T-cell (primary cell): ENCODE measurements around the gene ABCC1. TPM values are rescaled to one million over a fixed set of nuclear protein-coding genes. Genes with fewer than 3 reads are reported as not detected.

Experiments used
- ATAC-seq, 4 experiments: fragments of 200-7000 bp in 3 of 4; fragments of 150-1000 bp in 1 of 4; cut with Tn5 transposase; replicated peaks in 1 of 4; 1 replicate in 3 of 4; 2 replicates in 1 of 4; pipeline ENCODE4 v1.10.0; 2021; ENCODE audit warnings: moderate library complexity in 3 of 4, mild to moderate bottlenecking in 2 of 4, moderate number of reproducible peaks in 1 of 4
- CTCF ChIA-PET, 2 donors: fragments of 300-600 bp; sonication (Branson Sonifier 250); formaldehyde crosslinking; loops; one replicate each; lab custom pipeline; 2022; ENCODE audit warnings: antibody characterized with exemption in 2 of 2; lab: Charles Lee
- POLR2A ChIA-PET, 2 donors: fragments of 300-600 bp; sonication (Branson Sonifier 250); formaldehyde crosslinking; loops; one replicate each; lab custom pipeline; 2022; ENCODE audit warnings: antibody characterized with exemption in 2 of 2; lab: Charles Lee
- DNase-seq, 35 experiments: peaks; one replicate each; pipeline versions ENCODE4 v3.0.0 to v3.0.0-alpha.2; 2013 to 2023
- H3K27ac ChIP-seq: one replicate; pipeline ENCODE4 v1.5.1; 2013; ENCODE audit warnings: low read length
- H3K27me3 ChIP-seq, 2 experiments: replicated peaks in 1 of 2; 1 replicate in 1 of 2; 2 replicates in 1 of 2; pipeline versions ENCODE4 v1.6.1 to v1.7.0; 2013; ENCODE audit warnings: low read length in 1 of 2, mixed read lengths in 1 of 2; ENCODE audit not compliant: control insufficient read depth in 2 of 2, insufficient read depth in 2 of 2; ENCODE audit errors: extremely low read depth in 1 of 2
- H3K36me3 ChIP-seq, 2 donors: 1 replicate in 1 of 2; 2 replicates in 1 of 2; pipeline versions ENCODE4 v1.6.1 to v1.7.0; 2013; ENCODE audit warnings: low read length in 1 of 2; ENCODE audit not compliant: control insufficient read depth in 2 of 2, insufficient read depth in 1 of 2; ENCODE audit errors: extremely low read depth in 1 of 2
- H3K4me1 ChIP-seq, 2 experiments: 1 replicate in 1 of 2; 2 replicates in 1 of 2; pipeline versions ENCODE4 v1.6.1 to v1.7.0; 2013; ENCODE audit warnings: low read length in 2 of 2, mixed read lengths in 1 of 2; ENCODE audit not compliant: insufficient read depth in 2 of 2, control insufficient read depth in 1 of 2; ENCODE audit errors: extremely low read depth in 1 of 2
- H3K4me3 ChIP-seq, 2 donors: 1 replicate in 1 of 2; 2 replicates in 1 of 2; pipeline versions ENCODE4 v1.5.1 to v1.7.0; 2013; ENCODE audit warnings: mild to moderate bottlenecking in 2 of 2, low read length in 1 of 2, moderate library complexity in 1 of 2; ENCODE audit not compliant: control insufficient read depth in 1 of 2; ENCODE audit errors: extremely low read depth in 1 of 2
- H3K9me3 ChIP-seq: 2 replicates; pipeline ENCODE4 v1.7.0; 2013
- H3K27ac Mint-ChIP-seq, 2 donors: one replicate each; pipeline ENCODE4 v1.8.0; 2020 to 2021; ENCODE audit warnings: mild to moderate bottlenecking in 2 of 2, mixed read lengths in 2 of 2
- H3K27me3 Mint-ChIP-seq, 2 donors: one replicate each; pipeline ENCODE4 v1.8.0; 2021 to 2022; ENCODE audit warnings: mixed read lengths in 2 of 2
- H3K36me3 Mint-ChIP-seq: one replicate; pipeline ENCODE4 v1.8.0; 2021; ENCODE audit warnings: mixed read lengths
- H3K4me1 Mint-ChIP-seq, 3 donors: one replicate each; pipeline ENCODE4 v1.8.0; 2020 to 2022; ENCODE audit warnings: mixed read lengths in 3 of 3, mild to moderate bottlenecking in 1 of 3
- H3K4me3 Mint-ChIP-seq, 3 donors: one replicate each; pipeline ENCODE4 v1.8.0; 2020 to 2022; ENCODE audit warnings: mild to moderate bottlenecking in 3 of 3, mixed read lengths in 3 of 3, moderate library complexity in 3 of 3
- H3K9me3 Mint-ChIP-seq, 3 donors: one replicate each; pipeline ENCODE4 v1.8.0; 2020 to 2022; ENCODE audit warnings: mixed read lengths in 3 of 3
- WGBS: methylation state at CpG from one replicate; pipeline ENCODE4 v1.1.5; 2013; ENCODE audit warnings: missing lambda C conversion rate; ENCODE audit not compliant: insufficient coverage; 5-methylcytosine and 5-hydroxymethylcytosine counted together
- total RNA-seq, 35 experiments: library from RNA in 6 of 35; stranded (reverse) in 6 of 35; fragments of 120-200 nt in 1 of 35; gene quantifications; one replicate each; pipeline versions ENCODE4 v1.2.1 to v1.2.4 and lab custom pipeline; 2013 to 2026

ABCC1 gene
- total RNA-seq, 5 donors from 2014 or later (not counting 1 experiment from before 2014, with no cell fraction given) = 59.4 to 68.1 (median 63.0) TPM

- H3K36me3 ChIP-seq = peaks cover 4 to 87% of the 10 kb centered on the region in 2 donors
- H3K4me3 ChIP-seq = no peak overlapping the region
- DNase-seq (no peak), ATAC-seq (no peak)
- H3K9me3 Mint-ChIP-seq = no peaks in the 10 kb centered on the region
- no peaks in the 10 kb centered on the region for H3K27me3 Mint-ChIP-seq
- H3K4me1 ChIP-seq = no peaks in the 10 kb centered on the region
- 100% methylated on average over 3 of the region's 6 CpGs for WGBS
- H3K4me3 Mint-ChIP-seq = peak overlapping the region in 1 of 3 donors; percentile 1
- CTCF ChIA-PET = interaction anchor here in 1 of 2 donors (0.6 kb wide), 1 partner anchor 109 kb away, joined by 3 read pairs; no protein-coding TSS in a partner anchor
- H3K27me3 ChIP-seq = no peaks in the 10 kb centered on the region
- peaks cover 0 to 9% (median 0%) of the 10 kb centered on the region in 3 donors for H3K4me1 Mint-ChIP-seq
- peaks cover 58% of the 10 kb centered on the region for H3K36me3 Mint-ChIP-seq
- H3K9me3 ChIP-seq = no peaks in the 10 kb centered on the region
- POLR2A ChIA-PET = interaction anchor here (0.5 to 0.6 kb wide), 2 partner anchors 8 to 146 kb away, joined by 5 to 6 read pairs; no protein-coding TSS in a partner anchor
- H3K27ac Mint-ChIP-seq = no peak overlapping the region
- no peak overlapping the region for H3K27ac ChIP-seq
These were observed 99.6 kb downstream of the ABCC1 start for GRCh38 chr16:16048904-16049582.

GRCh38 chr16:16050106-16050505, 100.7 kb downstream of the ABCC1 start:
- Histone ChIP-seq H3K4me3 (no peak overlapping the region), H3K27me3 (no peaks in the 10 kb centered on the region), H3K9me3 (no peaks in the 10 kb centered on the region), H3K27ac (no peak overlapping the region), H3K4me1 (no peaks in the 10 kb centered on the region), H3K36me3 (peaks cover 9 to 86% of the 10 kb centered on the region in 2 donors)
- H3K36me3 Mint-ChIP-seq = peaks cover 54% of the 10 kb centered on the region
- DNase-seq = no peak
- peaks cover 0 to 5% (median 0%) of the 10 kb centered on the region in 3 donors for H3K4me1 Mint-ChIP-seq
- ChIA-PET POLR2A (interaction anchor here in 1 of 2 donors (0.7 kb wide), 1 partner anchor 301 kb away, joined by 7 read pairs; no protein-coding TSS in a partner anchor), CTCF (no interaction called here)
- H3K27ac Mint-ChIP-seq = no peak overlapping the region
- no peak for ATAC-seq
- 100% methylated on average over 2 of the region's 6 CpGs for WGBS
- H3K9me3 Mint-ChIP-seq = no peaks in the 10 kb centered on the region
- H3K4me3 Mint-ChIP-seq = no peak overlapping the region
- H3K27me3 Mint-ChIP-seq = no peaks in the 10 kb centered on the region

DNA sequence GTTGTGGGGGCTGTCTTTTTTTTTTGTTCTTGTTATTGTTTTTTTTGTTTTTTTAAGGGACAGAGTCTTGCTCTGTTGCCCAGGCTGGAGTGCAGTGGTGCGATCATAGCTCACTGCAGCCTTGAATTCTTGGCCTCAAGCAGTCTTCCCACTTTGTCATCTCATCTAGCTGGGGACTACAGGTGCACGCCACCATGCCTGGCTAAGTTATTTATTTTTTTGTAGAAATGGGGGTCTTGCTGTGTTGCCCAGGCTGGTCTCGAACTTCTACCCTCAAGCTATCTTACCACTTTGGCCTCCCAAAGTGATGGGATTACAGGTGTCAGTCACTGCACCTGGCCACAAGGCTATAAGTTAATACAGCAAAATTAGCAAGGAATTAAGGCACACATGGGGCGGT, 101.7 kb downstream of the ABCC1 start:
- no peak for DNase-seq
- Mint-ChIP-seq H3K27ac (no peak overlapping the region), H3K36me3 (peaks cover 48% of the 10 kb centered on the region), H3K4me3 (no peak overlapping the region), H3K27me3 (no peaks in the 10 kb centered on the region), H3K9me3 (no peaks in the 10 kb centered on the region), H3K4me1 (no peaks in the 10 kb centered on the region)
- peaks cover 9 to 81% of the 10 kb centered on the region in 2 donors for H3K36me3 ChIP-seq
- ATAC-seq = no peak
- POLR2A ChIA-PET = interaction anchor here in 1 of 2 donors (0.7 kb wide), 1 partner anchor 833 kb away, joined by 3 read pairs; no protein-coding TSS in a partner anchor
- no peak overlapping the region for H3K4me3 ChIP-seq
- H3K27ac ChIP-seq = no peak overlapping the region
- WGBS = 100% methylated on average over 2 of the region's 4 CpGs
- H3K4me1 ChIP-seq = no peaks in the 10 kb centered on the region
- CTCF ChIA-PET = no interaction called here
- no peaks in the 10 kb centered on the region for H3K9me3 ChIP-seq
- H3K27me3 ChIP-seq = no peaks in the 10 kb centered on the region

DNA sequence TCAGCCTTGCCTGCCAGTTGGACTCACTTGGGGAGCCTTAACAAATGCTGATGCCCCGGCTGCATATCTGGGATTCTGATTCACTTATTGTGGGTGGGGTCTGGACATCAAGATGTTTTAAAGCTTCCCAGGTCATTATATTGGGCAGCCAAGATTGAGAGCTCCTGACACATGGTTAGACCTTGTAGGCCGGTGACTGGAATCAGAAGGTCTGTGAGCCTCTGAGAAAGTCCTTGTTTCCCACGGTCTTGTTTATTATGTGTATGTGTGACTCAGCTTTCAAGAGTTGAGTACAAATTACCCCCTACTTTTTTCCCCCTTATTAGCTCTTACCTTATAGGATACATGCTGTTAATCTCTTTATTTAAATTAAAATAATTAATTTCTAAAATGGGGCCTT, 103.5 kb downstream of the ABCC1 start:
- DNase-seq = no peak
- H3K4me3 ChIP-seq = no peak overlapping the region
- no peak for ATAC-seq
- 60% methylated on average over 1 of the region's 3 CpGs for WGBS
- Mint-ChIP-seq H3K27ac (no peak overlapping the region), H3K27me3 (no peaks in the 10 kb centered on the region), H3K4me3 (no peak overlapping the region), H3K4me1 (no peaks in the 10 kb centered on the region), H3K36me3 (peaks cover 56% of the 10 kb centered on the region), H3K9me3 (no peaks in the 10 kb centered on the region)
- no peaks in the 10 kb centered on the region for H3K4me1 ChIP-seq
- no peak overlapping the region for H3K27ac ChIP-seq
- POLR2A ChIA-PET = no interaction called here
- CTCF ChIA-PET = no interaction called here
- H3K9me3 ChIP-seq = no peaks in the 10 kb centered on the region
- peaks cover 9 to 79% of the 10 kb centered on the region in 2 donors for H3K36me3 ChIP-seq
- H3K27me3 ChIP-seq = no peaks in the 10 kb centered on the region

DNA sequence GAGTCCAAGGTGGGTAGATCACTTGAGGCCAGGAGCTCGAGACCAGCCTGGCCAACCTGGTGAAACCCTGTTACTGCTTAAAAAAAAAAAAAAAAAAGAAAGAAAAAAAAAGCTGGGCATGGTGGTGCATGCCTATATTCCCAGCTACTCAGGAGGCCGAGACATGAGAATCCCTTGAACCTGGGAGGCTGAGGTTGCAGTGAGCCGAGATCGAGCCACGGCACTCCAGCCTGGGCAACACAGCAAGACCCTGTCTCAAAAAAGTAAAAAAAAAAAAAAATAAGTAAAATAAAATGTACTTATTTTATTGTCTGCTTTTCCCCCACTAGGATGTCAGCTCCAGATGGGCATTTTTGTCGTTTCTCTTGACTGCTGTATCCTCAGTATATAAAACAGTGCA, 107.7 kb downstream of the ABCC1 start:
- Histone ChIP-seq H3K27ac (no peak overlapping the region), H3K27me3 (no peaks in the 10 kb centered on the region), H3K36me3 (peaks cover 9 to 65% of the 10 kb centered on the region in 2 donors), H3K9me3 (no peaks in the 10 kb centered on the region), H3K4me1 (peaks cover 8 to 18% of the 10 kb centered on the region in 2 experiments), H3K4me3 (no peak overlapping the region)
- Mint-ChIP-seq H3K27ac (no peak overlapping the region), H3K36me3 (peaks cover 41% of the 10 kb centered on the region), H3K9me3 (no peaks in the 10 kb centered on the region), H3K27me3 (no peaks in the 10 kb centered on the region), H3K4me3 (no peak overlapping the region), H3K4me1 (peaks cover 10 to 22% (median 20%) of the 10 kb centered on the region in 3 donors)
- no peak for DNase-seq
- no peak for ATAC-seq
- no CpG with 5 or more reads among the region's 6 CpGs for WGBS
- ChIA-PET CTCF (interaction anchor here in 1 of 2 donors (0.7 kb wide), 1 partner anchor 472 kb away, joined by 4 read pairs; no protein-coding TSS in a partner anchor), POLR2A (interaction anchor here (0.5 to 0.7 kb wide), 5 partner anchors 8 to 1507 kb away, joined by 3 to 7 read pairs (median 4); no protein-coding TSS in a partner anchor)

DNA sequence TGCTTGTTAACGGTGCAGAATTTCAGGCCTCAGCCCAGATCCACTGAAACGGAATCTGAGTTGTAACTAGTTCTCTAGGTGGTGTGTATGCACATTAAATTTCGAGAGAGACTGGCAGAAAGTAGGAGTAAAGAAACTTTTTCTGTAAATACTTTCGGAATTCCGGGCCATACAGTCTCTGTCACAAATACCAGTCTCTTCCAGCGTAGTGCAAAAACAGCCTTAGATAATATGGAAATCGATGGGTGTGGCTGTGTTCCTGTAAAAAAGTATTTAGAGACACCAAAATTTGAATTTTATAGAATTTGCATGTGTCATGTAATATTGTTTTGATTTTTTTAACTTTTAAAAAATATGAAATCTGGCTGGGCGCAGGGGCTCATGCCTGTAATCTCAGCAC, 109.7 kb downstream of the ABCC1 start:
- Histone ChIP-seq H3K27ac (no peak overlapping the region), H3K4me3 (no peak overlapping the region), H3K4me1 (peaks cover 9 to 22% of the 10 kb centered on the region in 2 experiments), H3K36me3 (peaks cover 9 to 52% of the 10 kb centered on the region in 2 donors), H3K9me3 (no peaks in the 10 kb centered on the region), H3K27me3 (no peaks in the 10 kb centered on the region)
- peaks cover 45% of the 10 kb centered on the region for H3K36me3 Mint-ChIP-seq
- CTCF ChIA-PET = no interaction called here
- no peaks in the 10 kb centered on the region for H3K9me3 Mint-ChIP-seq
- POLR2A ChIA-PET = no interaction called here
- H3K27me3 Mint-ChIP-seq = no peaks in the 10 kb centered on the region
- peaks cover 18 to 31% (median 26%) of the 10 kb centered on the region in 3 donors for H3K4me1 Mint-ChIP-seq
- DNase-seq (no peak), ATAC-seq (no peak)
- WGBS = 100% methylated on average over 6 of the region's 8 CpGs
- H3K27ac Mint-ChIP-seq = no peak overlapping the region
- no peak overlapping the region for H3K4me3 Mint-ChIP-seq
